ENCODE data around the gene KIF3B. TPM values are rescaled to one million over a fixed set of nuclear protein-coding genes. Genes with fewer than 3 reads are reported as not detected.
A peak's percentile ranks its signal among the peaks of the same experiment; 100 is the strongest.

Gene KIF3B
- total and polyA plus RNA-seq, 2 of the 13 experiments (the other 11 are each of a cell fraction or from before 2014, with no cell fraction given) = 23.6 to 28.8 TPM

- TF ChIP-seq MNT (IDR thresholded peaks at IDR 0.05) (no peak), PBX2 (CRISPR knock-in tag; IDR thresholded peaks at IDR 0.05) (no peak), MED8 (CRISPR knock-in tag; IDR thresholded peaks at IDR 0.05; ENCODE audit: insufficient replicate concordance) (peak; percentile 26), ZNF180 (CRISPR knock-in tag; IDR thresholded peaks at IDR 0.05; ENCODE audit: borderline replicate concordance, low read depth) (no peak), ZMYM2 (CRISPR knock-in tag; IDR thresholded peaks at IDR 0.05) (peak; percentile 36; the same call in 1 of the 2 replicates), LCORL (IDR thresholded peaks at IDR 0.05) (no peak), LCORL (CRISPR knock-in tag; IDR thresholded peaks at IDR 0.05) (peak; percentile 90; the same call in 1 of the 2 replicates), SP1 (IDR thresholded peaks at IDR 0.05) (no peak), SP1 (CRISPR knock-in tag; IDR thresholded peaks at IDR 0.05) (no peak), ZHX1 (CRISPR knock-in tag; IDR thresholded peaks at IDR 0.05; ENCODE audit: low read depth) (no peak), NR2F2 (IDR thresholded peaks at IDR 0.05; ENCODE audit: borderline replicate concordance, low read depth) (peak; percentile 47; the same call in 1 of the 2 replicates), RBAK (CRISPR knock-in tag; IDR thresholded peaks at IDR 0.05) (no peak), SIN3B (IDR thresholded peaks at IDR 0.05; ENCODE audit: low read length) (no peak), NFKB2 (CRISPR knock-in tag; IDR thresholded peaks at IDR 0.05; ENCODE audit: borderline replicate concordance) (no peak), ZBTB37 (CRISPR knock-in tag; IDR thresholded peaks at IDR 0.05) (0 out of 2 replicates have a peak, but pooled peaks have one; percentile 73), ZSCAN22 (CRISPR knock-in tag; IDR thresholded peaks at IDR 0.05) (0 out of 2 replicates have a peak, but pooled peaks have one; percentile 0), TEF (CRISPR knock-in tag; IDR thresholded peaks at IDR 0.05) (no peak), ZNF567 (CRISPR knock-in tag; IDR thresholded peaks at IDR 0.05; ENCODE audit: borderline replicate concordance) (peak; percentile 97; the same call in 1 of the 2 replicates), ZNF414 (CRISPR knock-in tag; IDR thresholded peaks at IDR 0.05) (no peak), ZBTB34 (CRISPR knock-in tag; IDR thresholded peaks at IDR 0.05) (no peak), POLR2G (IDR thresholded peaks at IDR 0.05; ENCODE audit: low read depth, low read length) (no peak; the same call in 1 of the 2 replicates)
Observed at GRCh38 chr20:32357375-32357868, 80.0 kb downstream of the KIF3B start (continued).
